ENCODE measurements around the gene SPOCK3. TPM values are rescaled to one million over a fixed set of nuclear protein-coding genes. Genes with fewer than 3 reads are reported as not detected.
A peak's percentile ranks its signal among the peaks of the same experiment; 100 is the strongest.

SPOCK3 gene
- total RNA-seq, 4 donors from 2014 or later, result 0.16 to 0.58 (median 0.36) TPM; not detected in 1

DNA sequence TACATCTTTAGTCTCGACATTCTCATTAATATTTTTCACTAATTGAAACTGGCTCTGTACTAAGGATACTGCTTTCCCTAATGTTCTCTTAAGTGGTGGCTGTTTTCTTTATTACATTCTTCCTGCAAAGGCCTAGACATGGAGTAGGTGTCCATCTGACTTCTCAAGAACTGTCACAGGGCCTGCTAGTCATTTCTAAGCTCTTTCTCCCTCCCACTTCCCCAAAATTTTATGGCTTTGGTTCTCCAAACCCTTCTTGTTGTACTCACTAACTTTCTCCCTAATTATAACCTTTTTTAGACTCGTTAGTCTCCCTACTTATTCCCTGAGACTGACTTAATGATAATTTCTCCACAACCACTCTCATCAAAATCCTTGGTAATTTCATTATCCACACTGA lies 133.3 kb downstream of the SPOCK3 start:
- in situ Hi-C loops (cut with MboI; ENCODE audit: low sequenced_read_pairs in 4 of 4), result no loop called here
- DNase-seq, result no peak
- no peaks in the 10 kb centered on the region for H3K36me3 ChIP-seq
- H3K9me3 ChIP-seq, result no peaks in the 10 kb centered on the region
- no peaks in the 10 kb centered on the region for H3K27me3 ChIP-seq
- no peak overlapping the region for H3K27ac ChIP-seq
- no peak for ATAC-seq
- H3K4me3 ChIP-seq, result no peak overlapping the region
- peaks cover 0 to 6% of the 10 kb centered on the region in 2 donors for H3K4me1 ChIP-seq
- intact Hi-C loops (cut with DNase I; ENCODE audit: low total_unique reads), result no loop called here
- no peak for TF ChIP-seq POLR2A (IDR thresholded peaks at IDR 0.05)
- TF ChIP-seq, protein P1, sequence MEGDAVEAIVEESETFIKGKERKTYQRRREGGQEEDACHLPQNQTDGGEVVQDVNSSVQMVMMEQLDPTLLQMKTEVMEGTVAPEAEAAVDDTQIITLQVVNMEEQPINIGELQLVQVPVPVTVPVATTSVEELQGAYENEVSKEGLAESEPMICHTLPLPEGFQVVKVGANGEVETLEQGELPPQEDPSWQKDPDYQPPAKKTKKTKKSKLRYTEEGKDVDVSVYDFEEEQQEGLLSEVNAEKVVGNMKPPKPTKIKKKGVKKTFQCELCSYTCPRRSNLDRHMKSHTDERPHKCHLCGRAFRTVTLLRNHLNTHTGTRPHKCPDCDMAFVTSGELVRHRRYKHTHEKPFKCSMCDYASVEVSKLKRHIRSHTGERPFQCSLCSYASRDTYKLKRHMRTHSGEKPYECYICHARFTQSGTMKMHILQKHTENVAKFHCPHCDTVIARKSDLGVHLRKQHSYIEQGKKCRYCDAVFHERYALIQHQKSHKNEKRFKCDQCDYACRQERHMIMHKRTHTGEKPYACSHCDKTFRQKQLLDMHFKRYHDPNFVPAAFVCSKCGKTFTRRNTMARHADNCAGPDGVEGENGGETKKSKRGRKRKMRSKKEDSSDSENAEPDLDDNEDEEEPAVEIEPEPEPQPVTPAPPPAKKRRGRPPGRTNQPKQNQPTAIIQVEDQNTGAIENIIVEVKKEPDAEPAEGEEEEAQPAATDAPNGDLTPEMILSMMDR (IDR thresholded peaks at IDR 0.05 in 4 of 5, conservative IDR thresholded peaks at IDR 0.05 in 1 of 5), result no peak

DNA sequence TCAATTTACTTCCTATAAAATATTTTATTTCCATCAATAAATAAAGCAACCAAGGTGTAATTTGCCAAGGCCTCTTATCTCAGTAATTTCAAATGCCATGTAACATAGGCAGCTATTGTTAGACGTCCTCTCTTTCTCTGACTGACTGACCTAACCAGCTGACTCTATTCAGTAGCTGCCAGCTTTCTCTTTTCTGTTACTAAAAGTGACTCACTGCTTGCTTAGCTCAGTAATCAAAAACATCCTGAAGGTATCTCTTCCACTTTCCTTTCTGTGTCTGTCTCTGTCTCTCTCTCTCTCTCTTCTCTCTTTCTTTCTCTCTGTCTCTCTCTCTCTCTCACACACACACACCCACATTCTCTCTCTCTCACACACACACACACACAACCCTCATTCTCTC lies 134.2 kb downstream of the SPOCK3 start:
- intact Hi-C loops (cut with DNase I; ENCODE audit: low total_unique reads) (no loop called here), in situ Hi-C loops (cut with MboI; ENCODE audit: low sequenced_read_pairs in 4 of 4) (no loop called here)
- H3K4me1 ChIP-seq, result peaks cover 0 to 6% of the 10 kb centered on the region in 2 donors
- no peaks in the 10 kb centered on the region for H3K27me3 ChIP-seq
- H3K9me3 ChIP-seq, result no peaks in the 10 kb centered on the region
- TF ChIP-seq, protein P1 (IDR thresholded peaks at IDR 0.05 in 4 of 5, conservative IDR thresholded peaks at IDR 0.05 in 1 of 5), result no peak
- TF ChIP-seq POLR2A (IDR thresholded peaks at IDR 0.05), result no peak
- H3K4me3 ChIP-seq, result no peak overlapping the region
- H3K36me3 ChIP-seq, result no peaks in the 10 kb centered on the region
- ATAC-seq (peak; percentile 99 to 100), DNase-seq (no peak)
- peak overlapping the region in 1 of 4 donors; percentile 59 for H3K27ac ChIP-seq

DNA sequence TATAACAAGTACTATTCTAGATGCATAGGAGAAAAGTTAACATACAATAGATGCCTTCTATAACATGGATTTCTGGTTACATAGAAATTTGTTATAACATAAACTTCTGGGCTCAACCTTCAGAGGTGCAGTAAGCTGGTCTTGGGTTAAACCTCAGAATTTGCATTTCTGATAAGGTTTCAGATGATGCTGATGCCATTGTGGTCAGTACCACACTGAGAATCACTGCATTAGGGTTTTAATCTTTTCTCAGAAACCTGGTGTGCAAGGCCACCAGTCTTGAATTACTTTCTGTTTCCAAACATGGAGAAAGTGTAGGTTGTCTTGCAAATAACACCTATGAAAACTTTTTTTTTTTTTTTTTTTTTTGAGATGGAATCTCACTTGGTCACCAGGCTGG lies 146.2 kb downstream of the SPOCK3 start:
- TF ChIP-seq, protein P1 (IDR thresholded peaks at IDR 0.05 in 4 of 5, conservative IDR thresholded peaks at IDR 0.05 in 1 of 5), result no peak
- no peak for TF ChIP-seq POLR2A (IDR thresholded peaks at IDR 0.05)
- Histone ChIP-seq H3K9me3 (no peaks in the 10 kb centered on the region), H3K4me3 (no peak overlapping the region), H3K36me3 (no peaks in the 10 kb centered on the region), H3K27ac (no peak overlapping the region), H3K4me1 (no peaks in the 10 kb centered on the region), H3K27me3 (no peaks in the 10 kb centered on the region)
- DNase-seq, result no peak
- in situ Hi-C loops (cut with MboI; ENCODE audit: low sequenced_read_pairs in 4 of 4) (no loop called here), intact Hi-C loops (cut with DNase I; ENCODE audit: low total_unique reads) (no loop called here)
- ATAC-seq, result no peak

DNA sequence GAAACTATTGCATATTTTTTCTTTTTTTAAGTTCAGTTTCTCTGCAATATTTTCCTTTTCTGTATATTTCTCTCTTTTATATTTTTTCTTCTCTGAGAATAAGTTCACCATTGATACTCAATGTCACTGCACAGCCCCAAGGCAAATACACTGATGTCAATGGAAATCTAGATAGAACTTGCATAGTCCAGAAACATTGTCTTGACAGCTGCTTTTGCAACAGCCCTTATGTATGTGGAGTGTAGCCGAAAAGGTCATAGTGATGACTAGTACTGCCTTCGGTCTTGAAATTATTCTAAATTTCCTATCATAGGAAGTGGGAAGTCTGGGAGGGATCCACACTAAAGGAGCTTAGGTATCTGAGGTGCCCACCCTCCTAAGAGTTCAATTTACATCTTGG lies 150.0 kb downstream of the SPOCK3 start:
- Histone ChIP-seq H3K4me3 (no peak overlapping the region), H3K9me3 (no peaks in the 10 kb centered on the region), H3K4me1 (no peaks in the 10 kb centered on the region), H3K27me3 (no peaks in the 10 kb centered on the region), H3K36me3 (no peaks in the 10 kb centered on the region), H3K27ac (no peak overlapping the region)
- in situ Hi-C loops (cut with MboI; ENCODE audit: low sequenced_read_pairs in 4 of 4) (no loop called here), intact Hi-C loops (cut with DNase I; ENCODE audit: low total_unique reads) (no loop called here)
- ATAC-seq (no peak), DNase-seq (no peak)
- TF ChIP-seq, protein P1 (IDR thresholded peaks at IDR 0.05 in 4 of 5, conservative IDR thresholded peaks at IDR 0.05 in 1 of 5), result no peak
- TF ChIP-seq POLR2A (IDR thresholded peaks at IDR 0.05), result no peak

DNA sequence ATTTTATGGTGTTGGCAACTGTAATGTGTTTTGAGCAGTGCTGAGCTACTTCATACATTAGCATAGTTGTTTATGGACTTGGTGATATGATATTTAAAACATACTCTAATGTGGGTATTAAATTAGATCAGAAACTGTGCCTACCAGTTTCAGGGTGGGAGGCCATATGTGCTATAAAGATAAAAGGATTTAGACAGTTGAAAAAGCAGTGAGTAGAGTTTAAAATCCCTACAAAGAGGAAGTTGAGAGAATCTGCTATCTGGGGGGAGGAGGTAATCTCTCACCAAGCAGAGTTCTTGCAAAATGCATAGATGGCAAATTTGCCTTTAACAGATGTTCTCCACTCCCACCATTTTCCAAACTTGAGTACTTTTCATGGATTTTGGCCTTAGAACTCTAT lies 154.5 kb downstream of the SPOCK3 start:
- ATAC-seq (no peak), DNase-seq (no peak)
- TF ChIP-seq, protein P1 (IDR thresholded peaks at IDR 0.05 in 4 of 5, conservative IDR thresholded peaks at IDR 0.05 in 1 of 5), result no peak
- no peak for TF ChIP-seq POLR2A (IDR thresholded peaks at IDR 0.05)
- Histone ChIP-seq H3K4me1 (no peaks in the 10 kb centered on the region), H3K27ac (no peak overlapping the region), H3K36me3 (no peaks in the 10 kb centered on the region), H3K9me3 (no peaks in the 10 kb centered on the region), H3K4me3 (no peak overlapping the region), H3K27me3 (no peaks in the 10 kb centered on the region)
- in situ Hi-C loops (cut with MboI; ENCODE audit: low sequenced_read_pairs in 4 of 4), result no loop called here
- intact Hi-C loops (cut with DNase I; ENCODE audit: low total_unique reads), result no loop called here
